ENCODE measurements around the gene CLEC4C. TPM values are rescaled to one million over a fixed set of nuclear protein-coding genes. Genes with fewer than 3 reads are reported as not detected.
"Not testable (repeated sequence)": the region's sequence is repeated elsewhere in the genome, so short reads cannot be mapped to it uniquely, and the experiment has no call there.

CLEC4C gene
- total RNA-seq, 1 experiment from 2014 or later, result not detected

GRCh38 chr12:7781274-7781673 is 34.1 kb upstream of the CLEC4C start:
- H3K9me3 Mint-ChIP-seq (ENCODE audit: unreplicated experiment), result no peaks in the 10 kb centered on the region
- intact Hi-C loops (cut with micrococcal nuclease), result no loop called here
- no peak overlapping the region for H3K4me3 Mint-ChIP-seq (ENCODE audit: unreplicated experiment)
- POLR2A ChIA-PET, result no interaction called here
- BruUV-seq (replicated peaks), result no TSS peak
- CTCF ChIA-PET, result interaction anchor here (0.8 kb wide), 1 partner anchor 24 kb away, joined by 3 read pairs; no protein-coding TSS in a partner anchor
- no peak for DNase-seq (ENCODE audit: unreplicated experiment)
- no peaks in the 10 kb centered on the region for H3K4me1 Mint-ChIP-seq (ENCODE audit: insufficient read depth, unreplicated experiment)
- TF ChIP-seq, protein P1, sequence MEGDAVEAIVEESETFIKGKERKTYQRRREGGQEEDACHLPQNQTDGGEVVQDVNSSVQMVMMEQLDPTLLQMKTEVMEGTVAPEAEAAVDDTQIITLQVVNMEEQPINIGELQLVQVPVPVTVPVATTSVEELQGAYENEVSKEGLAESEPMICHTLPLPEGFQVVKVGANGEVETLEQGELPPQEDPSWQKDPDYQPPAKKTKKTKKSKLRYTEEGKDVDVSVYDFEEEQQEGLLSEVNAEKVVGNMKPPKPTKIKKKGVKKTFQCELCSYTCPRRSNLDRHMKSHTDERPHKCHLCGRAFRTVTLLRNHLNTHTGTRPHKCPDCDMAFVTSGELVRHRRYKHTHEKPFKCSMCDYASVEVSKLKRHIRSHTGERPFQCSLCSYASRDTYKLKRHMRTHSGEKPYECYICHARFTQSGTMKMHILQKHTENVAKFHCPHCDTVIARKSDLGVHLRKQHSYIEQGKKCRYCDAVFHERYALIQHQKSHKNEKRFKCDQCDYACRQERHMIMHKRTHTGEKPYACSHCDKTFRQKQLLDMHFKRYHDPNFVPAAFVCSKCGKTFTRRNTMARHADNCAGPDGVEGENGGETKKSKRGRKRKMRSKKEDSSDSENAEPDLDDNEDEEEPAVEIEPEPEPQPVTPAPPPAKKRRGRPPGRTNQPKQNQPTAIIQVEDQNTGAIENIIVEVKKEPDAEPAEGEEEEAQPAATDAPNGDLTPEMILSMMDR (IDR thresholded peaks at IDR 0.05; ENCODE audit: unreplicated experiment), result no peak
- H3K36me3 Mint-ChIP-seq (ENCODE audit: insufficient read depth, unreplicated experiment), result no peaks in the 10 kb centered on the region
- no peak overlapping the region for H3K27ac Mint-ChIP-seq (ENCODE audit: low read depth, unreplicated experiment)
- no peaks in the 10 kb centered on the region for H3K27me3 Mint-ChIP-seq (ENCODE audit: insufficient read depth, unreplicated experiment)

- no peak overlapping the region for H3K4me3 Mint-ChIP-seq (ENCODE audit: unreplicated experiment)
- H3K27ac Mint-ChIP-seq (ENCODE audit: low read depth, unreplicated experiment), result no peak overlapping the region
- no peaks in the 10 kb centered on the region for H3K36me3 Mint-ChIP-seq (ENCODE audit: insufficient read depth, unreplicated experiment)
- H3K27me3 Mint-ChIP-seq (ENCODE audit: insufficient read depth, unreplicated experiment), result no peaks in the 10 kb centered on the region
- intact Hi-C loops (cut with micrococcal nuclease), result no loop called here
- H3K4me1 Mint-ChIP-seq (ENCODE audit: insufficient read depth, unreplicated experiment), result peaks cover 6% of the 10 kb centered on the region
- no peaks in the 10 kb centered on the region for H3K9me3 Mint-ChIP-seq (ENCODE audit: unreplicated experiment)
- TF ChIP-seq, protein P1 (IDR thresholded peaks at IDR 0.05; ENCODE audit: unreplicated experiment), result no peak
- CTCF ChIA-PET, result interaction anchor here (0.8 kb wide), 1 partner anchor 277 kb away, joined by 3 read pairs; no protein-coding TSS in a partner anchor
- BruUV-seq (replicated peaks), result no TSS peak
- POLR2A ChIA-PET, result no interaction called here
- no peak for DNase-seq (ENCODE audit: unreplicated experiment)
These were observed 22.8 kb upstream of the CLEC4C start for GRCh38 chr12:7769999-7770398.

DNA sequence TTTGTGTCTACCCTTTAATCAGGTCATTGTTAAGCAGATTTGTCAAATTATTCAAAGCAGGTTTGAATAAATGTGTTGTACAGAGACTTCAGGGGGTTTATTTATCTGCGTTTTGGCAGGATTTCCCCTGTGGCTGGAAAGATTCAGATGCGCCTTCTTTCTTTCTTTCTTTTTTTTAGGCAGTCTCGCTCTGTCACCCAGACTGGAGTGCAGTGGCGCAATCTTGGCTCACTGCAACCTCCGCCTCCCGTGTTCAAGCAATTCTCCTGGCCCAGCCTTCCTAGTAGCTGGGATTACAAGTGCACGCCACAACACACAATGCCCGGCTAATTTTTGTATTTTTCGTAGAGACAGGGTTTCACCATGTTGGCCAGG is 11.6 kb upstream of the CLEC4C start:
- Mint-ChIP-seq H3K27me3 (ENCODE audit: insufficient read depth, unreplicated experiment) (no peaks in the 10 kb centered on the region), H3K9me3 (ENCODE audit: unreplicated experiment) (no peaks in the 10 kb centered on the region), H3K27ac (ENCODE audit: low read depth, unreplicated experiment) (no peak overlapping the region), H3K4me3 (ENCODE audit: unreplicated experiment) (no peak overlapping the region), H3K36me3 (ENCODE audit: insufficient read depth, unreplicated experiment) (no peaks in the 10 kb centered on the region), H3K4me1 (ENCODE audit: insufficient read depth, unreplicated experiment) (no peaks in the 10 kb centered on the region)
- CTCF ChIA-PET, result no interaction called here
- TF ChIP-seq, protein P1 (IDR thresholded peaks at IDR 0.05; ENCODE audit: unreplicated experiment), result no peak
- no TSS peak for BruUV-seq (replicated peaks)
- intact Hi-C loops (cut with micrococcal nuclease), result no loop called here
- POLR2A ChIA-PET, result no interaction called here
- DNase-seq (ENCODE audit: unreplicated experiment), result no peak

GRCh38 chr12:7756993-7757392 is 9.8 kb upstream of the CLEC4C start:
- DNase-seq (ENCODE audit: unreplicated experiment), result peak; percentile 6
- H3K9me3 Mint-ChIP-seq (ENCODE audit: unreplicated experiment), result no peaks in the 10 kb centered on the region
- ChIA-PET CTCF (no interaction called here), POLR2A (no interaction called here)
- H3K36me3 Mint-ChIP-seq (ENCODE audit: insufficient read depth, unreplicated experiment), result no peaks in the 10 kb centered on the region
- H3K27me3 Mint-ChIP-seq (ENCODE audit: insufficient read depth, unreplicated experiment), result no peaks in the 10 kb centered on the region
- H3K4me1 Mint-ChIP-seq (ENCODE audit: insufficient read depth, unreplicated experiment), result no peaks in the 10 kb centered on the region
- no peak overlapping the region for H3K4me3 Mint-ChIP-seq (ENCODE audit: unreplicated experiment)
- intact Hi-C loops (cut with micrococcal nuclease), result no loop called here
- BruUV-seq (replicated peaks), result no TSS peak
- H3K27ac Mint-ChIP-seq (ENCODE audit: low read depth, unreplicated experiment), result no peak overlapping the region
- TF ChIP-seq, protein P1 (IDR thresholded peaks at IDR 0.05; ENCODE audit: unreplicated experiment), result no peak

DNA sequence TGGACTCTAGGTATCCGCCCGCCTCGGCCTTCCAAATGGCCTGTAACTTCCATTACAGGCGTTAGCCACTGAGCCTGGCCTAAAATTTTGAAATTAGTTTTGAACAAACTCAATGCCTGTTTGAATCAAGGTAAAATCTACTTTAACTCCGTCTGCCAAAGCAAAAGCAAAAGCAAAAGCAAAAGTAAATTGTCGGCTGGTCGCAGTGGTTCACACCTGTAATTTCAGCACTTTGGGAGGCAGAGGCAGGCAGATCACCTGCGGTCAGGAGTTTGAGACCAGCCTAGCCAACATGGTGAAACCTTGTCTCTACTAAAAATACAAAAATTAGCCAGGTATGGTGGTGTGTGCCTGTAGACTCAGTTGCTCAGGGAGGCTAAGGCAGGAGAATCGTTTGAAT is 8.5 kb upstream of the CLEC4C start:
- H3K36me3 Mint-ChIP-seq (ENCODE audit: insufficient read depth, unreplicated experiment); POLR2A ChIA-PET; intact Hi-C loops (cut with micrococcal nuclease); H3K27me3 Mint-ChIP-seq (ENCODE audit: insufficient read depth, unreplicated experiment); DNase-seq (ENCODE audit: unreplicated experiment); H3K9me3 Mint-ChIP-seq (ENCODE audit: unreplicated experiment); BruUV-seq (replicated peaks); H3K4me1 Mint-ChIP-seq (ENCODE audit: insufficient read depth, unreplicated experiment); CTCF ChIA-PET; H3K27ac Mint-ChIP-seq (ENCODE audit: low read depth, unreplicated experiment); H3K4me3 Mint-ChIP-seq (ENCODE audit: unreplicated experiment): not testable (repeated sequence)

GRCh38 chr12:7751941-7752922 is 5.1 kb upstream of the CLEC4C start:
- H3K36me3 Mint-ChIP-seq (ENCODE audit: insufficient read depth, unreplicated experiment); H3K9me3 Mint-ChIP-seq (ENCODE audit: unreplicated experiment); BruUV-seq (replicated peaks); H3K4me3 Mint-ChIP-seq (ENCODE audit: unreplicated experiment); H3K27me3 Mint-ChIP-seq (ENCODE audit: insufficient read depth, unreplicated experiment); DNase-seq (ENCODE audit: unreplicated experiment); H3K27ac Mint-ChIP-seq (ENCODE audit: low read depth, unreplicated experiment); POLR2A ChIA-PET; H3K4me1 Mint-ChIP-seq (ENCODE audit: insufficient read depth, unreplicated experiment); intact Hi-C loops (cut with micrococcal nuclease): not testable (repeated sequence)
- CTCF ChIA-PET, result interaction anchor here (0.6 to 2.0 kb wide), 3 partner anchors 27 to 53 kb away, joined by 3 to 8 read pairs (median 4); no protein-coding TSS in a partner anchor

Data from MCF 10A (cell line).